Gastrocnemius medialis (tissue), 4 donors: ENCODE measurements around the gene CYTH1. TPM values are rescaled to one million over a fixed set of nuclear protein-coding genes. Genes with fewer than 3 reads are reported as not detected.
"Not testable (repeated sequence)": the region's sequence is repeated elsewhere in the genome, so short reads cannot be mapped to it uniquely, and the experiment has no call there.

Experiments
- ATAC-seq, 2 donors: fragments of 150-250 bp; one replicate each; pipeline ENCODE4 v1.9.1; 2016
- DNase-seq, 2 donors: peaks; one replicate each; pipeline ENCODE4 v3.0.0-alpha.2; 2019
- H3K27ac ChIP-seq, 4 donors: fragments of 200-600 bp; sonication (generic); 1 replicate in 1 of 4; 2 replicates in 3 of 4; pipeline ENCODE4 v1.5.1; 2016 to 2018; ENCODE audit warnings: mild to moderate bottlenecking in 2 of 4, moderate library complexity in 1 of 4
- H3K27me3 ChIP-seq, 3 donors: fragments of 200-600 bp; sonication (generic) in 2 of 3; 1 replicate in 1 of 3; 2 replicates in 2 of 3; pipeline versions ENCODE4 v1.5.1 to v1.6.0; 2016 to 2019; ENCODE audit warnings: mild to moderate bottlenecking in 1 of 3, moderate library complexity in 1 of 3
- H3K36me3 ChIP-seq, 2 donors: fragments of 200-600 bp; sonication (generic) in 1 of 2; one replicate each; pipeline ENCODE4 v1.5.1; 2017 to 2018
- H3K4me1 ChIP-seq, 2 donors: fragments of 200-600 bp; sonication (generic) in 1 of 2; one replicate each; pipeline ENCODE4 v1.5.1; 2016 to 2017; ENCODE audit warnings: mild to moderate bottlenecking in 2 of 2
- H3K4me3 ChIP-seq, 4 donors: fragments of 200-600 bp; sonication (generic) in 3 of 4; 1 replicate in 1 of 4; 2 replicates in 3 of 4; pipeline ENCODE4 v1.5.1; 2016 to 2019; ENCODE audit warnings: mild to moderate bottlenecking in 2 of 4
- H3K9me3 ChIP-seq, 3 donors: fragments of 200-600 bp; sonication (generic) in 2 of 3; 1 replicate in 1 of 3; 2 replicates in 2 of 3; pipeline ENCODE4 v1.5.1; 2016 to 2019
- CTCF ChIP-seq, 5 experiments: fragments of 450-650 bp in 3 of 5; fragments of 200-600 bp in 2 of 5; sonication (generic) in 2 of 5; IDR thresholded peaks in 4 of 5; conservative IDR thresholded peaks in 1 of 5; 1 replicate in 4 of 5; 2 replicates in 1 of 5; pipeline ENCODE4 v1.5.1; 2016 to 2019; ENCODE audit warnings: antibody characterized with exemption in 5 of 5, mild to moderate bottlenecking in 3 of 5, moderate library complexity in 3 of 5
- POLR2A ChIP-seq, 2 donors: fragments of 450-650 bp; IDR thresholded peaks; one replicate each; pipeline ENCODE4 v1.6.1; 2017; ENCODE audit warnings: antibody characterized with exemption in 2 of 2, mild to moderate bottlenecking in 2 of 2, moderate library complexity in 2 of 2
- in situ Hi-C, 4 donors: fragments of 200-750 bp; cut with MboI; loops; one replicate each; pipeline versions ENCODE4 v1.15.0 to v1.8.0; 2017; ENCODE audit warnings: low sequenced_read_pairs in 4 of 4
- intact Hi-C: fragments of 100-400 bp; cut with DNase I; formaldehyde crosslinking; loops from one replicate; pipeline ENCODE4 v1.15.1; 2023; ENCODE audit warnings: low total_unique reads
- total RNA-seq, 4 donors: library from RNA; depleted of rRNA; stranded (reverse); fragments of >200 nt; gene quantifications; one replicate each; pipeline versions ENCODE4 v1.1.0 to v1.2.3, GENCODE V29; 2016

Gene CYTH1
- total RNA-seq, 4 donors from 2014 or later: 24.7 to 43.7 (median 32.4) TPM

- intact Hi-C loops: loop anchor here (5.0 kb wide), 1 partner anchor 103 kb away; no protein-coding TSS in a partner anchor
These were observed 2.2 kb downstream of the CYTH1 start for GRCh38 chr17:78779850-78780249.

GRCh38 chr17:78779286-78779651 lies 2.8 kb downstream of the CYTH1 start:
- Histone ChIP-seq H3K4me1 (peaks cover 37 to 40% of the 10 kb centered on the region in 2 donors), H3K27ac (peak overlapping the region; percentile 82 to 99 (median 90))
- DNase-seq, intact Hi-C loops, H3K27me3 ChIP-seq, H3K4me3 ChIP-seq, in situ Hi-C loops, H3K9me3 ChIP-seq, H3K36me3 ChIP-seq, ATAC-seq: not testable (repeated sequence)

More at GRCh38 chr17:78779850-78780249, 2.2 kb downstream of the CYTH1 start:
- peak overlapping the region; percentile 82 to 99 (median 90) for H3K27ac ChIP-seq
- in situ Hi-C loops: no loop called here
- no peaks in the 10 kb centered on the region for H3K9me3 ChIP-seq
- DNase-seq (no peak), ATAC-seq (no peak)
- no peaks in the 10 kb centered on the region for H3K27me3 ChIP-seq
- TF ChIP-seq POLR2A (IDR thresholded peaks at IDR 0.05) (no peak), CTCF (IDR thresholded peaks at IDR 0.05 in 4 of 5, conservative IDR thresholded peaks at IDR 0.05 in 1 of 5) (no peak)
- H3K4me3 ChIP-seq: peak overlapping the region in 2 of 4 donors; percentile 88 to 91
- no peaks in the 10 kb centered on the region for H3K36me3 ChIP-seq
- H3K4me1 ChIP-seq: peaks cover 35 to 39% of the 10 kb centered on the region in 2 donors

- Histone ChIP-seq H3K4me1 (peaks cover 33 to 34% of the 10 kb centered on the region in 2 donors), H3K4me3 (no peak overlapping the region), H3K9me3 (no peaks in the 10 kb centered on the region), H3K27me3 (no peaks in the 10 kb centered on the region), H3K27ac (peak overlapping the region in 1 of 4 donors; percentile 13), H3K36me3 (no peaks in the 10 kb centered on the region)
- DNase-seq (no peak), ATAC-seq (no peak)
- TF ChIP-seq POLR2A (IDR thresholded peaks at IDR 0.05) (no peak), CTCF (IDR thresholded peaks at IDR 0.05 in 4 of 5, conservative IDR thresholded peaks at IDR 0.05 in 1 of 5) (no peak)
- intact Hi-C loops (no loop called here), in situ Hi-C loops (no loop called here)
These were observed 4.2 kb downstream of the CYTH1 start for GRCh38 chr17:78777881-78778280.

GRCh38 chr17:78774956-78775571 lies 7.0 kb downstream of the CYTH1 start:
- H3K27me3 ChIP-seq: no peaks in the 10 kb centered on the region
- in situ Hi-C loops: no loop called here
- TF ChIP-seq CTCF (IDR thresholded peaks at IDR 0.05 in 4 of 5, conservative IDR thresholded peaks at IDR 0.05 in 1 of 5): no peak
- TF ChIP-seq POLR2A (IDR thresholded peaks at IDR 0.05): no peak
- peaks cover 20 to 26% of the 10 kb centered on the region in 2 donors for H3K4me1 ChIP-seq
- ATAC-seq: no peak
- peak overlapping the region in 1 of 4 donors; percentile 7 for H3K4me3 ChIP-seq
- H3K27ac ChIP-seq: peak overlapping the region; percentile 44 to 61 (median 56)
- no peak for DNase-seq
- H3K9me3 ChIP-seq: no peaks in the 10 kb centered on the region
- H3K36me3 ChIP-seq: no peaks in the 10 kb centered on the region
- intact Hi-C loops: no loop called here

- Histone ChIP-seq H3K27me3 (no peaks in the 10 kb centered on the region), H3K36me3 (no peaks in the 10 kb centered on the region), H3K9me3 (no peaks in the 10 kb centered on the region), H3K4me3 (no peak overlapping the region), H3K27ac (peak overlapping the region in 3 of 4 donors; percentile 44 to 61 (median 57)), H3K4me1 (peaks cover 17 to 25% of the 10 kb centered on the region in 2 donors)
- TF ChIP-seq POLR2A (IDR thresholded peaks at IDR 0.05) (no peak), CTCF (IDR thresholded peaks at IDR 0.05 in 4 of 5, conservative IDR thresholded peaks at IDR 0.05 in 1 of 5) (no peak)
- DNase-seq: no peak
- intact Hi-C loops (no loop called here), in situ Hi-C loops (no loop called here)
- ATAC-seq: no peak
These were observed 7.6 kb downstream of the CYTH1 start for GRCh38 chr17:78774453-78774852.
